SK-N-SH (cell line): ENCODE measurements around the gene CLRN2. TPM values are rescaled to one million over a fixed set of nuclear protein-coding genes. Genes with fewer than 3 reads are reported as not detected.

ENCODE experiments used
- CTCF ChIA-PET: fragments of 300-600, 350-600 bp; formaldehyde crosslinking; extraction: SDS; loops from one replicate; lab custom pipeline; 2021; lab: Yijun Ruan, JAX
- POLR2A ChIA-PET: fragments of 350-600 bp; sonication (Branson Sonifier 250); formaldehyde crosslinking; extraction: SDS; loops from one replicate; lab custom pipeline; 2020; ENCODE audit warnings: antibody characterized with exemption, inconsistent platforms; lab: Yijun Ruan, JAX
- DNase-seq: peaks from one replicate; pipeline ENCODE4 v3.0.0; 2012
- H2AFZ ChIP-seq: fragments of 200-600 bp; sonication (generic); 2 replicates; pipeline ENCODE4 v1.8.1; 2016; ENCODE audit warnings: antibody characterized with exemption, mild to moderate bottlenecking, low read depth
- H3F3A ChIP-seq: fragments of 200-600 bp; sonication (generic); replicated peaks from 2 replicates; pipeline ENCODE3; 2016; ENCODE audit warnings: antibody characterized with exemption, mild to moderate bottlenecking; ENCODE audit not compliant: insufficient read depth
- H3K27ac ChIP-seq, 2 experiments: fragments of 200-500 bp in 1 of 2; fragments of 200-600 bp in 1 of 2; sonication (Bioruptor generic) in 1 of 2; sonication (generic), shearing (Covaris generic) in 1 of 2; 2 replicates each; pipeline versions ENCODE4 v1.5.1 to v1.6.1; 2014 to 2016; ENCODE audit warnings: low read depth in 2 of 2, inconsistent platforms in 1 of 2, low read length in 1 of 2, mild to moderate bottlenecking in 1 of 2, mixed read lengths in 1 of 2
- H3K27me3 ChIP-seq: fragments of 200-600 bp; sonication (generic), shearing (Covaris generic); 2 replicates; pipeline ENCODE4 v1.6.1; 2016; ENCODE audit warnings: mixed run types; ENCODE audit not compliant: insufficient read depth
- H3K36me3 ChIP-seq, 2 experiments: fragments of 200-500 bp in 1 of 2; fragments of 200-600 bp in 1 of 2; sonication (Bioruptor generic) in 1 of 2; sonication (generic) in 1 of 2; replicated peaks in 1 of 2; 2 replicates each; pipeline versions ENCODE3 to v1.5.1; 2014 to 2016; ENCODE audit warnings: low read length in 1 of 2, mild to moderate bottlenecking in 1 of 2; ENCODE audit not compliant: insufficient read depth in 2 of 2, control insufficient read depth in 1 of 2
- H3K4me1 ChIP-seq, 2 experiments: fragments of 200-500 bp in 1 of 2; fragments of 200-600 bp in 1 of 2; sonication (Bioruptor generic) in 1 of 2; sonication (generic), shearing (Covaris generic) in 1 of 2; 2 replicates each; pipeline versions ENCODE4 v1.5.1 to v1.6.1; 2014 to 2016; ENCODE audit warnings: low read depth in 1 of 2, low read length in 1 of 2, mixed run types in 1 of 2; ENCODE audit not compliant: insufficient read depth in 2 of 2, control insufficient read depth in 1 of 2
- H3K4me2 ChIP-seq: fragments of 200-600 bp; sonication (generic), shearing (Covaris generic); 2 replicates; pipeline ENCODE4 v1.6.1; 2017; ENCODE audit warnings: mixed run types
- H3K4me3 ChIP-seq, 2 experiments: fragments of 200-500 bp in 1 of 2; fragments of 200-600 bp in 1 of 2; sonication (Bioruptor generic) in 1 of 2; sonication (generic), shearing (Covaris generic) in 1 of 2; 2 replicates each; pipeline versions ENCODE4 v1.5.1 to v1.8.1; 2014 to 2016; ENCODE audit warnings: low read depth in 2 of 2, inconsistent platforms in 1 of 2, low read length in 1 of 2, mild to moderate bottlenecking in 1 of 2, mixed read lengths in 1 of 2, moderate library complexity in 1 of 2
- H3K79me2 ChIP-seq: fragments of 200-600 bp; sonication (generic); 2 replicates; pipeline ENCODE4 v1.8.1; 2017; ENCODE audit warnings: mild to moderate bottlenecking; ENCODE audit not compliant: insufficient read depth
- H3K9ac ChIP-seq: fragments of 200-600 bp; sonication (generic); 2 replicates; pipeline ENCODE4 v1.6.1; 2017; ENCODE audit warnings: mixed run types
- H3K9me2 ChIP-seq: fragments of 200-600 bp; sonication (generic); 2 replicates; pipeline ENCODE4 v1.6.1; 2017; ENCODE audit warnings: mixed run types
- H3K9me3 ChIP-seq: fragments of 200-600 bp; sonication (generic); 2 replicates; pipeline ENCODE4 v1.6.1; 2017; ENCODE audit warnings: mixed run types, mild to moderate bottlenecking, moderate library complexity
- H4K20me1 ChIP-seq: fragments of 200-600 bp; sonication (generic); 2 replicates; pipeline ENCODE4 v1.6.1; 2017; ENCODE audit warnings: mild to moderate bottlenecking, mixed run types; ENCODE audit not compliant: insufficient read depth
- CHD2 ChIP-seq: fragments of 150-350 bp; IDR thresholded peaks from 2 replicates; pipeline ENCODE4 v1.6.1; 2018; ENCODE audit warnings: low read length; ENCODE audit not compliant: partially characterized antibody
- CTCF ChIP-seq: fragments of 200-600 bp; sonication (generic); IDR thresholded peaks from 2 replicates; pipeline ENCODE4 v1.6.1; 2017; ENCODE audit warnings: antibody characterized with exemption, mild to moderate bottlenecking, moderate library complexity
- ELF1 ChIP-seq: IDR thresholded peaks from 2 replicates; pipeline ENCODE4 v1.4.0; 2012
- FOSL2 ChIP-seq: IDR thresholded peaks from 2 replicates; pipeline ENCODE4 v1.4.0; 2012; ENCODE audit warnings: low read depth, mild to moderate bottlenecking, moderate library complexity, borderline replicate concordance
- FOXJ3 ChIP-seq: sonication (generic); formaldehyde crosslinking; IDR thresholded peaks from 2 replicates; pipeline ENCODE4 v1.5.1; 2020; ENCODE audit warnings: mild to moderate bottlenecking, missing genetic modification reagents
- FOXM1 ChIP-seq: IDR thresholded peaks from 2 replicates; pipeline ENCODE4 v1.4.0; 2012; ENCODE audit warnings: low read depth, mild to moderate bottlenecking
- GATA2 ChIP-seq: sonication (generic); formaldehyde crosslinking; IDR thresholded peaks from 2 replicates; pipeline ENCODE4 v1.5.0; 2020; ENCODE audit warnings: mild to moderate bottlenecking, missing genetic modification reagents
- JUND ChIP-seq: IDR thresholded peaks from 2 replicates; pipeline ENCODE4 v1.4.0; 2012
- MAX ChIP-seq: IDR thresholded peaks from 2 replicates; pipeline ENCODE4 v1.4.0; 2012; ENCODE audit warnings: low read depth
- MEF2A ChIP-seq: IDR thresholded peaks from 2 replicates; pipeline ENCODE4 v1.4.0; 2012; ENCODE audit warnings: low read depth, borderline replicate concordance
- MXI1 ChIP-seq: IDR thresholded peaks from 2 replicates; pipeline ENCODE4 v1.6.1; 2012; ENCODE audit warnings: mild to moderate bottlenecking, low read depth, low read length, improper control_type of control experiment
- NFIC ChIP-seq: IDR thresholded peaks from 2 replicates; pipeline ENCODE4 v1.4.0; 2012; ENCODE audit warnings: borderline replicate concordance
- PBX3 ChIP-seq: IDR thresholded peaks from 2 replicates; pipeline ENCODE4; 2012
- POLR2AphosphoS5 ChIP-seq: IDR thresholded peaks from 2 replicates; pipeline ENCODE4 v1.6.1; 2012; ENCODE audit warnings: low read depth, low read length
- RAD21 ChIP-seq: IDR thresholded peaks from 2 replicates; pipeline ENCODE4 v1.6.1; 2012; ENCODE audit warnings: mild to moderate bottlenecking, low read length
- RCOR1 ChIP-seq: fragments of 150-350 bp; IDR thresholded peaks from 2 replicates; pipeline ENCODE4 v1.6.1; 2017; ENCODE audit warnings: antibody characterized with exemption, low read length
- REST ChIP-seq: IDR thresholded peaks from 2 replicates; pipeline ENCODE4 v1.6.1; 2012; ENCODE audit warnings: mild to moderate bottlenecking, low read depth, low read length, moderate library complexity
- RFX5 ChIP-seq: IDR thresholded peaks from 2 replicates; pipeline ENCODE4 v1.6.1; 2012; ENCODE audit warnings: mild to moderate bottlenecking, improper control_type of control experiment, low read length
- RXRA ChIP-seq: IDR thresholded peaks from 2 replicates; pipeline ENCODE4 v1.4.0; 2012; ENCODE audit warnings: low read depth, mild to moderate bottlenecking, borderline replicate concordance
- SIN3A ChIP-seq: IDR thresholded peaks from 2 replicates; pipeline ENCODE4 v1.6.1; 2012; ENCODE audit warnings: low read depth, mild to moderate bottlenecking, low read length, moderate library complexity, borderline replicate concordance
- SMC3 ChIP-seq: IDR thresholded peaks from 2 replicates; pipeline ENCODE4 v1.6.1; 2012; ENCODE audit warnings: low read depth, low read length, improper control_type of control experiment
- TAF1 ChIP-seq: IDR thresholded peaks from 2 replicates; pipeline ENCODE4 v1.6.1; 2012; ENCODE audit warnings: low read depth, mild to moderate bottlenecking, low read length, moderate library complexity, borderline replicate concordance
- USF1 ChIP-seq: IDR thresholded peaks from 2 replicates; pipeline ENCODE4 v1.4.0; 2012; ENCODE audit warnings: low read depth, borderline replicate concordance
- USF2 ChIP-seq: fragments of 150-350 bp; IDR thresholded peaks from 2 replicates; pipeline ENCODE4 v1.6.1; 2017; ENCODE audit warnings: antibody characterized with exemption, low read length, low read depth, borderline replicate concordance
- WGBS: methylation state at CpG from one replicate; pipeline ENCODE4 v1.1.6; 2017; ENCODE audit warnings: low lambda C conversion rate; 5-methylcytosine and 5-hydroxymethylcytosine counted together
- polyA plus RNA-seq, 3 experiments: library from polyadenylated mRNA; depleted of rRNA; stranded (reverse); fragments of >200 nt; gene quantifications; 2 replicates each; pipeline ENCODE4 v1.2.3, GENCODE V29; 2012

Gene CLRN2
- polyA plus RNA-seq, 1 of the 3 experiments (the other 2 are of a cell fraction): not detected

- H3K9me3 ChIP-seq: no peaks in the 10 kb centered on the region
- no peaks in the 10 kb centered on the region for H3K27me3 ChIP-seq
- H3K4me2 ChIP-seq: no peak overlapping the region
- no peak overlapping the region for H3K9ac ChIP-seq
- no peak overlapping the region for H3K4me3 ChIP-seq
- no peaks in the 10 kb centered on the region for H3K36me3 ChIP-seq
- no peak overlapping the region for H3K27ac ChIP-seq
- POLR2A ChIA-PET: no interaction called here
- no peaks in the 10 kb centered on the region for H3F3A ChIP-seq
- WGBS: 42% methylated on average over 9 of the region's 9 CpGs
- no peaks in the 10 kb centered on the region for H3K79me2 ChIP-seq
- DNase-seq: peak; percentile 33
- no peaks in the 10 kb centered on the region for H3K9me2 ChIP-seq
- no peak for TF ChIP-seq PBX3
- no peak for TF ChIP-seq FOXJ3 (CRISPR knock-in tag)
- TF ChIP-seq POLR2AphosphoS5: no peak
- TF ChIP-seq USF2: no peak
- TF ChIP-seq CTCF: peak; percentile 51
- TF ChIP-seq ELF1: no peak
- TF ChIP-seq JUND: no peak
- no peak for TF ChIP-seq GATA2 (CRISPR knock-in tag)
- no peak for TF ChIP-seq REST
- TF ChIP-seq NFIC: no peak
- TF ChIP-seq RXRA: no peak
- no peak for TF ChIP-seq RCOR1
- no peak for TF ChIP-seq SIN3A
- no peak for TF ChIP-seq FOSL2
- no peak for TF ChIP-seq FOXM1
- no peak for TF ChIP-seq CHD2
- TF ChIP-seq RFX5: no peak
- TF ChIP-seq MAX: no peak
- no peak for TF ChIP-seq USF1
- TF ChIP-seq MXI1: no peak
- TF ChIP-seq RAD21: peak; percentile 50
- TF ChIP-seq SMC3: peak; percentile 20; the same call in 1 of the 2 replicates
- no peak for TF ChIP-seq MEF2A
- TF ChIP-seq TAF1: no peak
- TF ChIP-seq, all 33 proteins: peak for 3
- no peaks in the 10 kb centered on the region for H4K20me1 ChIP-seq
- no peaks in the 10 kb centered on the region; a peak in 1 of 4 replicates for H3K4me1 ChIP-seq
- CTCF ChIA-PET: interaction anchor here (0.6 to 2.1 kb wide), 8 partner anchors 11 to 122 kb away, joined by 3 to 15 read pairs (median 3); no protein-coding TSS in a partner anchor
- no peak overlapping the region for H2AFZ ChIP-seq
Measured at GRCh38 chr4:17468619-17469221, 46.2 kb upstream of the CLRN2 start.
